Measurements from ENCODE around the gene TIGD7.

The TIGD7 gene

DNA sequence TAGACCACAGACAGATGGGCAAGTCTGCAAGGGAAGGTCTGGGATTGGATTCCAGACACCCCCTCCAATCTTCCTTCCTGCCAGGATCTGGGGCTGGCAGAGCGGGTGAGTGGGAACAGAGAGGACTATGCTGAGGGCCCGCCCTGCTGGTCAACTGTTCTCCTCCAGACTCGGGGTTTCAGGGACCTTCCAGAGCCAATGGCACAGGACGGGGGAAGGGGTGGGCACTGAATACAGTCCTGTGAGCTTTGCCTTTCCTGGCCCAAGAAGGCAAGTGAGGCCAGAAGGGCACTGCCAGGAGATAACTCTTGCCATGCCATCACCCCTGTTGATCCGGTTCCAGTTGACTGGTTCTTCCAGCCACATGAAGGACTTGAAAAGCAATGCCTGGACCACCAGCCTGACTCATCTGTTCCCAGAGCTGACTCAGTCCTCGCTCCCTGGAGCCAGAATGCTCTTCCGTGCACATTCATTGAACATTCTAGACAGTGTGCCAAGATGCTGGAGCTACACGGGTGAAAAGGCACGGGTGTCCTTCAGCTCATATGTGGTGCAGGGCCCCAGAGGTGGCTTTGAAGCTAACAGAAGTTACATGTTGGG, 48.3 kb downstream of the TIGD7 start:
- H3K9ac ChIP-seq (ENCODE audit: low read length): no peak overlapping the region
- H3K27ac ChIP-seq (ENCODE audit: low read length): no peak overlapping the region
- TF ChIP-seq EZH2phosphoT487 (IDR thresholded peaks at IDR 0.05; ENCODE audit: low read depth): no peak
- TF ChIP-seq, protein P1, sequence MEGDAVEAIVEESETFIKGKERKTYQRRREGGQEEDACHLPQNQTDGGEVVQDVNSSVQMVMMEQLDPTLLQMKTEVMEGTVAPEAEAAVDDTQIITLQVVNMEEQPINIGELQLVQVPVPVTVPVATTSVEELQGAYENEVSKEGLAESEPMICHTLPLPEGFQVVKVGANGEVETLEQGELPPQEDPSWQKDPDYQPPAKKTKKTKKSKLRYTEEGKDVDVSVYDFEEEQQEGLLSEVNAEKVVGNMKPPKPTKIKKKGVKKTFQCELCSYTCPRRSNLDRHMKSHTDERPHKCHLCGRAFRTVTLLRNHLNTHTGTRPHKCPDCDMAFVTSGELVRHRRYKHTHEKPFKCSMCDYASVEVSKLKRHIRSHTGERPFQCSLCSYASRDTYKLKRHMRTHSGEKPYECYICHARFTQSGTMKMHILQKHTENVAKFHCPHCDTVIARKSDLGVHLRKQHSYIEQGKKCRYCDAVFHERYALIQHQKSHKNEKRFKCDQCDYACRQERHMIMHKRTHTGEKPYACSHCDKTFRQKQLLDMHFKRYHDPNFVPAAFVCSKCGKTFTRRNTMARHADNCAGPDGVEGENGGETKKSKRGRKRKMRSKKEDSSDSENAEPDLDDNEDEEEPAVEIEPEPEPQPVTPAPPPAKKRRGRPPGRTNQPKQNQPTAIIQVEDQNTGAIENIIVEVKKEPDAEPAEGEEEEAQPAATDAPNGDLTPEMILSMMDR (IDR thresholded peaks at IDR 0.05; ENCODE audit: low read depth, low read length): no peak

DNA sequence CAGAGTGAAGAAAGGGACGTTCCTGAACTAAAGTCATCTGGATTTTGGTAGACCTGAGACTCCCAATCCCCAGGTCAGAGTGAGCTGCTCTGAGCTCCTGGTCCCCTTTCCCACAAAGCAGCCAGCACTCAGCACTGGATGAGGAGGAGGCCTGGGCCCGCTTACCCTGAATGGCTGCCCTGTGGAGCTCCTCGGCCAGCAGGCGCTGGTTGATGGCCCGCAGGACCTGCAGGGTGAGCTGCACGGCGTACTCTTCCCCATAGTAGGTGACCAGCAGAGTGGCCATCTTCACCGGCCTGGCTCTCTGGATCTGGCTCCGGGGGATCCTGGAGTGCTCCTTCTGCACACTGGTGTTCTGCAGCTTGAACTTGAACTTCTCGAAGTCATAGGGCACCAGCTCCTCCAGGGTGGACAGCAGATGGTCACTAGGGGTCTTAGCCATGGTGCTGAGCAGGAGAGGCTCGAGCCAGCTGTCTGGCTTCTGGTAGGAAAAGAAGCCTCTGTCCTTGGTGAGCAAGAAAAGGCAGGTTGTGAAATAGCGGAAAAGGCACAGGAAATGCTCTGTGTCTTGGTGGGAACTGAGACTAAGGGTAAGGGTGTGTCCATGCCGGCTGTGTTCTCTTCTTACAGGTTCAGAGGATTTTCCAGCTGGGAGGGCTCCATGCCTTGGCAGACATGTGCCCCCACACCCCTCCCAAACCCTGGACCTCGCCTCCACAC, 48.9 kb downstream of the TIGD7 start, which contains the start of gene MEFV:
Gene MEFV, minus strand, starts transcription at position 488 of the 720 bp plus-strand sequence. Its CDS starts 46 bp downstream, at position 442.
- no peaks in the 10 kb centered on the region for H3K9me3 ChIP-seq (ENCODE audit: insufficient read depth, low read length)
- H3K4me1 ChIP-seq (ENCODE audit: low read length): no peaks in the 10 kb centered on the region
- no peaks in the 10 kb centered on the region for H3K79me2 ChIP-seq (ENCODE audit: low read length)
- H3K9ac ChIP-seq (ENCODE audit: low read length): no peak within 1 kb of the TSS
- no peak within 1 kb of the TSS for H3K4me2 ChIP-seq (ENCODE audit: low read length)
- H3K27ac ChIP-seq (ENCODE audit: low read length): no peak within 1 kb of the TSS
- H3K4me3 ChIP-seq (ENCODE audit: low read length): no peak within 1 kb of the TSS
- H3K36me3 ChIP-seq (replicated peaks; ENCODE audit: low read depth, low read length): no peaks in the 10 kb centered on the region
- H4K20me1 ChIP-seq (ENCODE audit: insufficient read depth, low read length): no peaks in the 10 kb centered on the region
- H2AFZ ChIP-seq (ENCODE audit: low read depth, low read length): no peak within 1 kb of the TSS
- H3K27me3 ChIP-seq (ENCODE audit: low read depth, low read length): no peaks in the 10 kb centered on the region
- no peak for TF ChIP-seq EZH2phosphoT487 (IDR thresholded peaks at IDR 0.05; ENCODE audit: low read depth)
- TF ChIP-seq, protein P1 (IDR thresholded peaks at IDR 0.05; ENCODE audit: low read depth, low read length): no peak

More for the DNA sequence above, 48.3 kb downstream of the TIGD7 start:
- no peaks in the 10 kb centered on the region for H3K27me3 ChIP-seq (ENCODE audit: low read depth, low read length)
- H4K20me1 ChIP-seq (ENCODE audit: insufficient read depth, low read length): no peaks in the 10 kb centered on the region
- no peak overlapping the region for H2AFZ ChIP-seq (ENCODE audit: low read depth, low read length)
- no peaks in the 10 kb centered on the region for H3K4me1 ChIP-seq (ENCODE audit: low read length)
- no peaks in the 10 kb centered on the region for H3K79me2 ChIP-seq (ENCODE audit: low read length)
- H3K9me3 ChIP-seq (ENCODE audit: insufficient read depth, low read length): no peaks in the 10 kb centered on the region
- H3K4me2 ChIP-seq (ENCODE audit: low read length): no peak overlapping the region
- H3K4me3 ChIP-seq (ENCODE audit: low read length): no peak overlapping the region
- no peaks in the 10 kb centered on the region for H3K36me3 ChIP-seq (replicated peaks; ENCODE audit: low read depth, low read length)

DNA sequence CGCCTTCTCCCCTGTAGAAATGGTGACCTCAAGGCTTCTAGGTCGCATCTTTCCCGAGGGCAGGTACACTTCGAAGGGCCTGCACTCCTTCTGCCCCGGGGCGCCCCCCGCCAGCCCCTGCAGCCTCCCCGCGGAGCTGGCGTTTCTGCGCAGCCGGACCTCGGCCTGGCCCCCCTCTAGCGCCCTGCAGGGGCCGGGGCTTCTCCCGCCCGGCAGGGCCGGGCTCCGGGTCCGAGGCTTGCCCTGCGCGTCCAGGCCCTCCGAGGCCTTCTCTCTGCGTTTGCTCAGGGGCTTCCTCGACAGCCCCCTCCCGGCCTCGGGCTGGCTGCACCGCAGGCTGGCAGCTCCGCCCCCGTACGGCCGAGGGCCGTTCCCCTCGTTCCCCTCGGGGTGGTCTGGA, 50.9 kb downstream of the TIGD7 start:
- Histone ChIP-seq H3K27me3 (ENCODE audit: low read depth, low read length) (no peaks in the 10 kb centered on the region), H3K9ac (ENCODE audit: low read length) (no peak overlapping the region), H3K4me1 (ENCODE audit: low read length) (no peaks in the 10 kb centered on the region), H3K4me3 (ENCODE audit: low read length) (no peak overlapping the region), H4K20me1 (ENCODE audit: insufficient read depth, low read length) (no peaks in the 10 kb centered on the region), H3K4me2 (ENCODE audit: low read length) (no peak overlapping the region), H3K9me3 (ENCODE audit: insufficient read depth, low read length) (no peaks in the 10 kb centered on the region), H3K27ac (ENCODE audit: low read length) (no peak overlapping the region), H3K36me3 (replicated peaks; ENCODE audit: low read depth, low read length) (no peaks in the 10 kb centered on the region), H3K79me2 (ENCODE audit: low read length) (no peaks in the 10 kb centered on the region), H2AFZ (ENCODE audit: low read depth, low read length) (no peak overlapping the region)
- no peak for TF ChIP-seq EZH2phosphoT487 (IDR thresholded peaks at IDR 0.05; ENCODE audit: low read depth)
- TF ChIP-seq, protein P1 (IDR thresholded peaks at IDR 0.05; ENCODE audit: low read depth, low read length): no peak

DNA sequence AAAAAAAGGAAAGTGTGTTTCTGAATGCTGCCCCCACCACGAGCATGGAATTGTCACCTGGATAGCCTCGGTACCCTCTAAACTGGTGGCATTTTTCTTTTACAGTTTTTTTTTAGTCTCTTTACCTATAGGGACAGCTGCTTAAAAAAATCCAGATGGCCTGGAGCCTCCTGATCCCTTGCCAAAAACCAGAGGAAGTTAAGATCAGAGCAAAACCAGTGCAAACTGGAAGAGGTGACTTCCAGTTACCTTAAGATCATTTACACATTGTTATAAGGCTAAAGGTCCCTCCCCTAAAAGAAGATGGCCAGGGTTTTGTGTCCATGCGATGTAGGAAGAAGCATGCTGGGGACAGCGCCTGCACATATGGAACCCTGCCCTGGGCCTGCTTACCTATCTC, 52.3 kb downstream of the TIGD7 start:
- Histone ChIP-seq H3K4me2 (ENCODE audit: low read length) (no peak overlapping the region), H4K20me1 (ENCODE audit: insufficient read depth, low read length) (no peaks in the 10 kb centered on the region), H3K36me3 (replicated peaks; ENCODE audit: low read depth, low read length) (no peaks in the 10 kb centered on the region), H3K27me3 (ENCODE audit: low read depth, low read length) (no peaks in the 10 kb centered on the region), H3K9me3 (ENCODE audit: insufficient read depth, low read length) (no peaks in the 10 kb centered on the region), H3K27ac (ENCODE audit: low read length) (no peak overlapping the region), H3K4me1 (ENCODE audit: low read length) (no peaks in the 10 kb centered on the region), H3K4me3 (ENCODE audit: low read length) (no peak overlapping the region), H2AFZ (ENCODE audit: low read depth, low read length) (no peak overlapping the region), H3K9ac (ENCODE audit: low read length) (no peak overlapping the region), H3K79me2 (ENCODE audit: low read length) (no peaks in the 10 kb centered on the region)
- TF ChIP-seq, protein P1 (IDR thresholded peaks at IDR 0.05; ENCODE audit: low read depth, low read length): no peak
- TF ChIP-seq EZH2phosphoT487 (IDR thresholded peaks at IDR 0.05; ENCODE audit: low read depth): no peak
